Stimulated activated naive B cell treated with anti-CD40 and anti-IgM and Interleukin-4, amounts not matched to agents 10 μg/mL and 1 μg/mL and 100 μg/mL, for 72 hours (primary cell): ENCODE data around the gene HGFAC.

Experiments used
- ATAC-seq, 2 donors: fragments of 150-1000 bp; cut with Tn5 transposase; replicated peaks; 2 replicates each; pipeline ENCODE4 v1.10.0; 2021; ENCODE audit warnings: moderate library complexity in 1 of 2
- DNase-seq: peaks from one replicate; pipeline ENCODE4 v3.0.0; 2021
- H3K27ac Mint-ChIP-seq: one replicate; pipeline ENCODE4 v1.8.0; 2022; ENCODE audit warnings: mild to moderate bottlenecking, mixed read lengths
- H3K27me3 Mint-ChIP-seq, 2 donors: one replicate each; pipeline ENCODE4 v1.8.0; 2022; ENCODE audit warnings: mixed read lengths in 2 of 2
- H3K36me3 Mint-ChIP-seq, 2 donors: one replicate each; pipeline ENCODE4 v1.8.0; 2022; ENCODE audit warnings: mixed read lengths in 2 of 2, mild to moderate bottlenecking in 1 of 2
- H3K4me1 Mint-ChIP-seq, 2 donors: one replicate each; pipeline ENCODE4 v1.8.0; 2022; ENCODE audit warnings: mixed read lengths in 2 of 2, mild to moderate bottlenecking in 1 of 2
- H3K4me3 Mint-ChIP-seq, 2 donors: one replicate each; pipeline ENCODE4 v1.8.0; 2022; ENCODE audit warnings: mild to moderate bottlenecking in 2 of 2, mixed read lengths in 2 of 2, moderate library complexity in 1 of 2
- H3K9me3 Mint-ChIP-seq, 2 donors: one replicate each; pipeline ENCODE4 v1.8.0; 2022; ENCODE audit warnings: mixed read lengths in 2 of 2, mild to moderate bottlenecking in 1 of 2

The HGFAC gene

DNA sequence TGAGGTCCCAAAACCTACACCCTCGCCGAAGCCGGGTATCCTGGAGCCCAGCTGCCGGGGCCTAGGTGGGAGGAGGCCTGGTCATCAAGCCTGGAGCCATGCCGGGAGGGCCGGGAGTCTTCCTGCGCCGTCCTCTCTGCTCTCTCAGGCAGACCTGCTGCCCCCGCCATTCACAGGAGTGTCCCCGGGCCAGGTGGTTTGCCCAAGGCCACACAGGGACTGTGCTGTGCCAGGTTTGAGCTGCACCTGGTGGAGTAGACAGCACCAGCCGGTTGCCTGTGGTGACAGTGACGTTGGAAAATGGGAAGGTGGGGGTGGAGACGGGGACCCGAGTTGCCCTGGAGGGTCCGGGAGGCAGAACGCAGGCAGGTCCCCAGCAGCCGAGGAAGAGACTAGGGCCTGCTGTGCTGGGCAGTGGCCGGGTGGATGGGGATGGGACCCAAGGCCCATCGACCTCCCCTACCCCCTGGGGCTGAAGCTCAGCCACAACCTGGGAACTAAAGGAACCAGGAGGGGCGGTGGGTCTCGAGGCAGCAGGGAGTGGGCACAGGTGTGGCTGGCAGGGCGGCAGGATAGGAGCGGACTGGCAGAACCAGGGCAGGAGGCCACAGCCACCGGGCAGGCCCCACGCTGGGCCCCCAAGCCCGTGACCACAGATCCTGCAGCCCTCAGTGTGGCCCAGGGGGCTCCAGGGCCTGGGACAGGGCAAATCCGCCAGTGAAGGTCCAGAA, 30.8 kb downstream of the HGFAC start:
- no peaks in the 10 kb centered on the region for H3K9me3 Mint-ChIP-seq
- H3K36me3 Mint-ChIP-seq, result no peaks in the 10 kb centered on the region
- DNase-seq, result no peak
- no peaks in the 10 kb centered on the region for H3K4me1 Mint-ChIP-seq
- no peak overlapping the region for H3K27ac Mint-ChIP-seq
- H3K27me3 Mint-ChIP-seq, result peaks cover 8 to 27% of the 10 kb centered on the region in 2 donors
- no peak overlapping the region for H3K4me3 Mint-ChIP-seq
- ATAC-seq, result no peak

DNA sequence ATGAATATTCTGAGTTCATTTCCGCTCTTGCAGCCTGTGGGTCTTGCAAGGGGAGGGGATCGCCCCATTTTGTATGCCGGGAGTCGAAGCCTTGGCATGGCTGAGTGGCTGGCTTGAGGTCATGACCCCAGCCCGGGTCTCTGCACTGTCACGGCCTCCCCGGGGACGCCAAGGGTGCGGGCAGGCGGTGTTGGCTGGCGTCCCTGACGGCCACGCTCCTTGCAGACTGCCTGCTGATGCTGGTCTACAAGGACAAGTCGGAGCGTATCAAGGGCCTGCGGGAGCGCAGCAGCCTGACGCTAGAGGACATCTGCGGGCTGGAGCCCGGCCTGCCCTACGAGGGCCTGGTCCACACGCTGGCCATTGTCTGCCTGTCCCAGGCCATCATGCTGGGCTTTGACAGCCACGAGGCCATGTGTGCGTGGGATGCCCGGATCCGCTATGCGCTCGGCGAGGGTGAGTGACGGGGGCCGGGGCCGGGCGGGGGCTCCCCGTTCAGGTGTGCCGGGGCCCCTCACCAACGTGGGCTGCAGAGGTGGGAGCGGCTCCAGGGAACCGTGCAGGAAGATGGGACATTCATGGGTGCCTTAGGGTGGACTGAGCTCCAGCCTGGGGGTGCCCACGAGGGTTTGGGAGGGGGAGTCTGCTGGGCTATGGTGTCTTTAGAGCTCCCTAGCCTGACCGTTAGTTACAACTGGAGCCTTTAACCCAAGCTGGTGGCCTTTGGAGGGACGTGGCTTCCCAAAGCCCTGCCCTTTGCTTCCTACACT, 31.6 kb downstream of the HGFAC start:
- H3K4me1 Mint-ChIP-seq, result no peaks in the 10 kb centered on the region
- H3K9me3 Mint-ChIP-seq, result no peaks in the 10 kb centered on the region
- ATAC-seq, result no peak

DNA sequence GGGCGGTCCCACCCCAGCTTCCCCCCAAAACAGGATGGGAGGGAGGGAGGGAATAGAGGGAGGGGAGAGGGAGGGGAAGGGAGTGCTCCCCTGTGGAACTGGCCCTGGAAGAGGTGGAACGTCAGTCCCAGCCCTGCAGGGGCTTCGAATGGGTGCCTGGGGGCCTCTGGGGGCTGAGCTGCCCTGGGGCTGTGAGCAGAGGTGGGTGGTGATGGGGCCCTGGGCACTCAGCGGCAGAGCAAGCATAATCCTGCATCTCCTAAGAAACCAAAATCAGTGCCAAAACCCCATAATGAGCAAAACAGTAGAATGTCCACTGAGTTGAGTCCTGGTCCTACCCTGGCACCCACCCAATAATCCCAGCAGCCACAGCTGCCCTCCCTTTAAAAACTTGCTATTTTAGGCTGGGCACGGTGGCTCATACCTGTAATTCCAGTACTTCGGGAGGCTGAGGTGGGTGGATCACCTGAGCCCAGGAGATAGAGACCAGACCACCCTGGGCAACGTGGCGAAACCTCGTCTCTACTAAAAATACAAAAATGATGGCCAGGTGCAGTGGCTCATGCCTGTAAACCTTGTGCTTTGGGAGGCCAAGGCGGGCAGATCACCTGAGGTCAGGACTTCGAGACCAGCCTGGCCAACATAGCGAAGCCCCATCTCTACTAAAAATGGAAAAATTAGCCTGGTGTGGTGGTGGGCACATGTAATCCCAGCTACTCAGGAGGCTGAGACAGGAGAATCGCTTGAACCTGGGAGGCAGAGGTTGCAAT, 32.4 kb downstream of the HGFAC start:
- H3K27ac Mint-ChIP-seq, result no peak overlapping the region
- no peaks in the 10 kb centered on the region for H3K9me3 Mint-ChIP-seq
- ATAC-seq (no peak), DNase-seq (no peak)
- no peak overlapping the region for H3K4me3 Mint-ChIP-seq
- H3K4me1 Mint-ChIP-seq, result no peaks in the 10 kb centered on the region
- no peaks in the 10 kb centered on the region for H3K36me3 Mint-ChIP-seq
- peaks cover 8 to 27% of the 10 kb centered on the region in 2 donors for H3K27me3 Mint-ChIP-seq

More for the DNA sequence above, 31.6 kb downstream of the HGFAC start:
- H3K27ac Mint-ChIP-seq, result no peak overlapping the region
- H3K27me3 Mint-ChIP-seq, result peaks cover 8 to 27% of the 10 kb centered on the region in 2 donors
- no peak overlapping the region for H3K4me3 Mint-ChIP-seq
- DNase-seq, result no peak
- H3K36me3 Mint-ChIP-seq, result no peaks in the 10 kb centered on the region

DNA sequence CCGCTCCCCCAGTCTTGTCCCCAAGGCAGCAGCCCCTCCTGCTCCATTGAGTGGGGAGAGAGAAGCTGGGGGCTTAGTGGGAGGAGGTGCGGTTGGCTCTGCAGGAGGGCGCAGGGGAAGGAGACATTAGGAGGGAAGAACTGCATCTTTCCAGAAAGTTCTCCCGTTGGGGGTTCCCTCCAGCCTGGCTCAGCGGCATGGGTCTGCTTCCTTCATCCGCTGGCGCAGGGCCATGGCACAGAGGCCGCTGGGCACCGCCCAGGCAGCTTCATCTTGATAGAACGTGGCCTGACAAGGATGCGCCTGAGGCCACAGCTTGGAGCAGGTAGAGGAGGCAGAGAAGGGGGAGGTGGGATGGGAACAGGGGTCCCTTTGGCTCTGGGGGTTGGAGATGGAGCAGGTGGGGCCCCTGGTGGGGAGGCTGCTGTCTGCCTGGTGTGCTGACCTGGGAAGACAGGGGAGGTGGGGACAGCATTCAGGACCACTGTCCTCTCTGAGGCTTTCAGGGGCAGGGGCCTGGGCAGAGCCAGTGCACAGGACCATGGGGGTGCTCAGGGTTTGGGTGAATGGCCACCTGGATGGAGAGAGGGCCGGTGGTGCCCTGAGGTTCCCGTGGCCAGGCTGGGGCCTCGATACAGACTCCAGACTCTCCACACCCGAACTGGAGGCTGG, 33.4 kb downstream of the HGFAC start:
- Mint-ChIP-seq H3K4me3 (no peak overlapping the region), H3K27ac (no peak overlapping the region), H3K4me1 (no peaks in the 10 kb centered on the region), H3K9me3 (no peaks in the 10 kb centered on the region), H3K27me3 (peaks cover 8 to 27% of the 10 kb centered on the region in 2 donors), H3K36me3 (no peaks in the 10 kb centered on the region)
- DNase-seq (no peak), ATAC-seq (no peak)

DNA sequence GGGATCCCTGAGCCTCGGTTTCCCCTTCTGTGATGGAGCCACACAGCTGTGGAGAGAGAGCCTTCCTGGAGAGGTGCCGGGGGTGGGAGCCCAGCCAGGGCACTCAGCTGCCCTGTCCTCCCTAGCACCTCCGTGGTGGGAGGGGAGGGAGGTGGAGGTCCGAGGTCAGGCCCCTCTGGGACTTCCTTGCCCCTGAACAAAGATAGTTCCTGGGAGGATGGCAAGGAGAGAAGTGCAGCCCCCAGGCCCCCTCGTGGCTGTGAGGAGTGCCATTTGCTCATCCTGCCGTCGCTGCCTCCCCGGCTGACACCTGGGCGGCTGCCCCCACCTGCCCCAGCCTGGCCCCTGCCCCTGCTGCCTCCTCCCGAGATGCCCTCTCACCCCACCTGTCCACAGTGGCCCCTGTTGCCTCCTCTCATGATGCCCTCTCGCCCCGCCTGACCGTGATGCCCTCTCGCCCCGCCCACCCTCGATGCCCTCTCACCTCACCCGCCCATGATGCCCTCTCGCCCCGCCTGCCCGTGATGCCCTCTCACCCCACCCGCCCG, 34.0 kb downstream of the HGFAC start:
- DNase-seq (no peak), ATAC-seq (no peak)
- Mint-ChIP-seq H3K4me1 (peaks cover 2 to 4% of the 10 kb centered on the region in 2 donors), H3K9me3 (no peaks in the 10 kb centered on the region), H3K27ac (no peak overlapping the region), H3K4me3 (no peak overlapping the region), H3K27me3 (peaks cover 8 to 31% of the 10 kb centered on the region in 2 donors), H3K36me3 (no peaks in the 10 kb centered on the region)

DNA sequence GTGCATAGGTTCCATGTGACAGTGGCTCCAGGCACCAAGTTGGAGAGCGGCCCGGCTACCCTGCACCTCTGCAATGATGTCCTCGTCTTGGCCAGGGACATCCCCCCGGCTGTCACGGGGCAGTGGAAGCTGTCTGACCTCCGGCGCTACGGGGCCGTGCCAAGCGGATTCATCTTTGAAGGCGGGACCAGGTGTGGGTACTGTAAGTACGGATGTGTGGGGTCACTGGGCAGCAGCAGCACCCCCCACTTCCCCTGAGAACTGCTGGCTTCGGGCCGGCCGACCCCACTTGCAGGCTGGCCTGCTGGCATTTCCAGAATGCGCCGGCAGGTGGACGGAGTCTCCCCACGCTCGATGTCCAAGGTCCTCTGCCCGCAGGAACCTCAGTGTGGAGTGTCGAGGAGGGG, 34.6 kb downstream of the HGFAC start:
- Mint-ChIP-seq H3K9me3 (no peaks in the 10 kb centered on the region), H3K27me3 (peaks cover 8 to 36% of the 10 kb centered on the region in 2 donors), H3K4me1 (peaks cover 5 to 10% of the 10 kb centered on the region in 2 donors), H3K4me3 (no peak overlapping the region), H3K27ac (no peak overlapping the region), H3K36me3 (no peaks in the 10 kb centered on the region)
- no peak for DNase-seq
- ATAC-seq, result no peak

DNA sequence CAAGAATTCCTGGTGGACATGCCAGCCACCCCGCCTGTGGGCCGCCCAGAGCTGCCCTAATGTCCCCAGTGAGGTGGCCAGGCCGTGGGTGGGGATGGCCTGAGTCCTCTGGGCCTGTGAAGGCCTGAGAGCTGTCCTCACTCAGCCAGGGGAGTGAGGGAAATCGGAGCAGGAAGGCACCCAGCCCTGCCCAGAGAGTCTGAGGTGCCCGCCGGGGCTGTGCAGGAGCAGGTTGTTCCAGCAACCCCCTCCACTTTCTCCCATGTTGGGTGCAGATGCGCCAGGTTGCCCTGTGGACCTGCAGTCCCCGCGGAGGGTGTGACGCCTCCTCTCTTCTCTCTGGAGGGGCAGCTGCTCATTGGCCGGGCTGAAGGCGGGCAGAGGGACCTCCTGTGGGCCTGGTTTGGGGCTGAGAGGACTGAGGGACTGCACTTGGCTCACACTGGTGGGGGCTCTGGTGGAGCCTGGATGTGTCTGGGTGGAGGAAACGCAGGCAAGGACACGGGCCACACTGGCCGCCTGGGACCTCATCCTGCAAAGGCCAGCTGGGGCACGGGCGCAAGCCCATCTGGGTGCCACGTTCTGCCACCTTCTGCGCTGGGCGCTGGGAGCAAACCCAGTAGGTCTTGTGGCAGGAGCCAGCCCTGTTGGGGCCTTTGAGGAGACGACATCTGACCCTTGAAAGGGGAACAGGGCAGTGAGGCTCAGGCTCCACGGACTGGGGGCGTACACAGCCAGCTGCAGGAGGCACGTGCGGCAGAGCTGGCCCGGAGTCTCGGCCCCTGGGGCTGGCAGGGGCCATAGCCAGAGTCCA, 35.4 kb downstream of the HGFAC start:
- Mint-ChIP-seq H3K27me3 (peaks cover 8 to 37% of the 10 kb centered on the region in 2 donors), H3K36me3 (no peaks in the 10 kb centered on the region)
- no peak for ATAC-seq

DNA sequence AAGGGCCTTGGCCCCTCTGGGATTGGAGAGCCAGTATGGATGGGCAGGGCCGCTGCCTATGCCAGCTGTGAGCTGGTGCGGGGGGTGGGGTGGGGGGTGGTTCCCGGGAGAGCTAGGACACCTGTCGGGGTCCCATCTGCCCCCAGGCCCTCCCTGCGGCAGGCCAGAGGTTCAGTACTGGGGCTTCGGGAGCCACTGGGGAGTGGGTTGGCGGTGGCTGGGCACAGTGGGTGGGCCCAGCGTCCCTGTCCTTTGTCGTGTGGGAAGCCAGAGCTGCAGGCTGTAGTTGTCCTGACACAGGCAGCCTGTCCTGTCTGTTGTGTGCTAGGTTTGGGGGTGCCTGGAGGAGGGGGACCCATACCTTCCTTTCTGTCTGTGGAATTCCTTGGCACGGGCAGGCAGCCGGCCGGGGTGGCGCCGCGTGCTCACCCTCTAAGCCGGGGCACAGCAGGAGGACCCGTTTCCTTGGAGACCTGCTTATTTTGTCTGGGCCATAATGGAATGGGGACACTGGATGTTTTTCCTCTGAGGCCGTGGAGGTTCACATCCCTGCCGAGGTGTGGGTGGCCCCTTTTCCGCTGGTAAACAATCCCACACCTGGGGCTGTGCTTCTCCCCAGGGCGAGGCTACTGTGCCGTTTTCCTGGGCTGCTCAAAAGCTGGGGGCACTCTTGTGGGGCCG, 36.1 kb downstream of the HGFAC start:
- peaks cover 8 to 36% of the 10 kb centered on the region in 2 donors for H3K27me3 Mint-ChIP-seq
- no peak for DNase-seq
- ATAC-seq, result no peak
- no peaks in the 10 kb centered on the region for H3K36me3 Mint-ChIP-seq
- peaks cover 10 to 25% of the 10 kb centered on the region in 2 donors for H3K4me1 Mint-ChIP-seq
- H3K9me3 Mint-ChIP-seq, result no peaks in the 10 kb centered on the region
- H3K4me3 Mint-ChIP-seq, result no peak overlapping the region
- H3K27ac Mint-ChIP-seq, result no peak overlapping the region

More for the DNA sequence above, 35.4 kb downstream of the HGFAC start:
- Mint-ChIP-seq H3K4me1 (peaks cover 8 to 18% of the 10 kb centered on the region in 2 donors), H3K4me3 (no peak overlapping the region), H3K27ac (no peak overlapping the region), H3K9me3 (no peaks in the 10 kb centered on the region)
- no peak for DNase-seq

DNA sequence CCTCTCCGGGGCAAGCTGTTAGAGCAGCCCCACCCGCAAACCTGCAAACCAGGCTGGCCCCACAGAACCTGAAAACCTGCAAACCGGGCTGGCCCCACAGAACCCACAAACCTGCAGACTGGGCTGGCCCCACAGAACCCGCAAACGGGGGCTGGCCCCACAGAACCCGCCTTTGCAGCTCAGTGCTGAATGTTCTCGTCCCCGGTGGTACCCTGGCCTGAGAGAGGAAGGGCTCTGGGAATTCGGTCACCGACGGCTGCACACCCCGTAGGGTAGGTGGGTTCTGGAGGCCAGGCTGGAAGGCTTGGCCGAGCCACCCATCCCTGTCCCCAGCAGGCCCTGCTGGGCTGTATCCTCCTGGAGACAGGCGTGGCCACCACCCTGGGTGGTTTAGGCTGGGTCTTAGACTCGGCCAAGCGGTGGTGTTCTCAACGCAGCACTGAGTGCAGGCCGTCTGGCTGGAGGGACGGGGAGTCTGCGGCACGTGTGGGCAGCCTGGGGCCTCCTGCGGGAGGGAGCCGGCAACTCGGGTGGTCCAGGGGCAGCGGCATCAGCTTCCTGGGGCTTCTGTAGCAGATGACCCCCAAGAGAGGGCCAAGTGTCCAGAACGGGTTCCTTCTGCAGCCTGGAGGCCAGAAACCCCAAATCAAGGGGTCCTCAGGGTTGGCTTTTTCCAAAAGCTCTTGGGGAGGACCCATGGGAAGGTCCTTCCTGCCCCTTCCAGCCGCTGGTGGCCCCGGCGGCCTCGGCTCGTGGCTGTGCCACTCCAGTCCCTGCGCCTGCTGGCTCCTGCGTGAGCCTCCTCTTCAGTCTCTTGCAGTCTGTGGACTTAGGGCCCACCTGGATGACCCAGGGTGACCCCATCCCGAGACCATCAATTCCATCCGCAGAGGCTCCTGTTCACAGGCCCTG, 36.9 kb downstream of the HGFAC start:
- H3K9me3 Mint-ChIP-seq, result no peaks in the 10 kb centered on the region
- peaks cover 8 to 30% of the 10 kb centered on the region in 2 donors for H3K27me3 Mint-ChIP-seq
- peaks cover 10 to 34% of the 10 kb centered on the region in 2 donors for H3K4me1 Mint-ChIP-seq
- no peak overlapping the region for H3K27ac Mint-ChIP-seq
- H3K36me3 Mint-ChIP-seq, result no peaks in the 10 kb centered on the region
- no peak overlapping the region for H3K4me3 Mint-ChIP-seq
- no peak for DNase-seq
- ATAC-seq, result no peak

DNA sequence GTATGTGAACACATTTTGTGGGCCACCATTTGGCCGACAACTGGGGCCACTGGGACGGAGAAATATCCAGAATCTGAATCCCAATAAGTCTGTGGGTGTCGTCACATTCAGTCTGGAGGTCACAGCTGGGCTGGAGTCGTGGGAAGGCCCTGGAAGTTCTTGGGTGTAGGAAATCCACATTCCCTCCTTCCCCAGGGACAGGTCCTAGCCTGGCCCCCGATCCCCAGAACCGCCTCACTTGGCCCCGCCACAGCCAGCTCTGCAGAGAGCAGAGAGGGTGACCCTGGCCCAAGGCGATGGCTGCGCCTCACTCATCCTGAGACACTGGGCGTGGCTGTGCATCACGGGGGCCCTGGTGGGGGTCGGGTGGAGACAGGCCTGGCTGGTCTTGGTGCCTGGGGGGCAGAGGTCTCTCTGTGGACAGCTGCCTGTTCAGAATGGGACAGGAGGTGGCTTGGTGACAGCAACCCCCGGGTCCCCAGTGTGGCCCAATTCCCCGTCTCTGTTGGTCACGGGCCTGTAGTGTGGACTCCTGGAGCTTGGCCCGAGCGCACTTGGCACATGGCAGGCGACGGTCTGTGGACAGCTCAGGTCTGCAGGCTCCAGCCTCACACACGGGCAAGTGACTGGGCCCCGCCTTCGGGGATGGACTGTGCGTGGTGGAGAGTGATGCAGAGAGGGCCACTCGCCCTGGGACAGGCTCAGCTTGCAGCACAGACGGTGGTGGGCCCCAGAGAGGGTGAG, 37.8 kb downstream of the HGFAC start:
- ATAC-seq, result no peak
- Mint-ChIP-seq H3K4me1 (peaks cover 10 to 42% of the 10 kb centered on the region in 2 donors), H3K27me3 (peaks cover 8 to 30% of the 10 kb centered on the region in 2 donors), H3K4me3 (no peak overlapping the region), H3K36me3 (no peaks in the 10 kb centered on the region), H3K27ac (no peak overlapping the region), H3K9me3 (no peaks in the 10 kb centered on the region)
- DNase-seq, result no peak

DNA sequence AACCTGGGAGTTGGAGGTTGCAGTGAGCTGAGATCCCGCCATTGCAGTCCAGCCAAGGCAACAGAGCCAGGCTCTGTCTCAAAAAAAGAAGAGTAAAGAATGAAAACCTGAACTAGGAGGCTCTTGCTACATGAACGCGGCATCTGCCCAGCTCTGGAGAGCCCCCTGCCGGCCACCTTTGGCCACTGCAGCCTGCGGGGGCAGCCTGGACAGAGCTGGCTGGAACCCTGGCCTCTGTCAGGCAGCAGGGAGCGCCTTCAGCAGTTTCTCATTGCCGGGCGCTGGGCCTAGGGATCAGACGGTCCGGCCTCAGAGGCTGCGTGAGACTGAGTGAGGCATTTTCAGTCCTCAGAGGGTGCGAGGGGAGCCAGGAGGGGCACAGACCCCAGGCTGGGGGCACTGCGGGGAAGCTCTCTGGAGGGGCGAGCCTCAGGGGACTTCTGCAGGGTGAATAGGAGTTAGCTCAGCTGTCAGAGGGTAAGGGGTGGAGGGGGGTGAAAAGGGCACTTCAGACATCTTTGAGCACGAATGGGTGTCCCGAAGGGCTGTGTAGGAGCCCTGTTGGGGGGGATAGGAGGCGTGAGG, 38.9 kb downstream of the HGFAC start:
- H3K4me3 Mint-ChIP-seq, result no peak overlapping the region

More for the DNA sequence above, 38.9 kb downstream of the HGFAC start:
- Mint-ChIP-seq H3K27ac (no peak overlapping the region), H3K4me1 (peaks cover 16 to 53% of the 10 kb centered on the region in 2 donors), H3K9me3 (no peaks in the 10 kb centered on the region), H3K36me3 (no peaks in the 10 kb centered on the region), H3K27me3 (peaks cover 8 to 22% of the 10 kb centered on the region in 2 donors)
- DNase-seq, result peak; percentile 72
- peak; percentile 58 to 61 for ATAC-seq
